ENCODE data around the gene ITPKC. TPM values are rescaled to one million over a fixed set of nuclear protein-coding genes. Genes with fewer than 3 reads are reported as not detected.

ITPKC gene
- total and polyA plus RNA-seq, 10 of the 15 experiments (the other 5 are each of a cell fraction or from before 2014, with no cell fraction given) = 0.03 to 6.4 (median 3.5) TPM

DNA sequence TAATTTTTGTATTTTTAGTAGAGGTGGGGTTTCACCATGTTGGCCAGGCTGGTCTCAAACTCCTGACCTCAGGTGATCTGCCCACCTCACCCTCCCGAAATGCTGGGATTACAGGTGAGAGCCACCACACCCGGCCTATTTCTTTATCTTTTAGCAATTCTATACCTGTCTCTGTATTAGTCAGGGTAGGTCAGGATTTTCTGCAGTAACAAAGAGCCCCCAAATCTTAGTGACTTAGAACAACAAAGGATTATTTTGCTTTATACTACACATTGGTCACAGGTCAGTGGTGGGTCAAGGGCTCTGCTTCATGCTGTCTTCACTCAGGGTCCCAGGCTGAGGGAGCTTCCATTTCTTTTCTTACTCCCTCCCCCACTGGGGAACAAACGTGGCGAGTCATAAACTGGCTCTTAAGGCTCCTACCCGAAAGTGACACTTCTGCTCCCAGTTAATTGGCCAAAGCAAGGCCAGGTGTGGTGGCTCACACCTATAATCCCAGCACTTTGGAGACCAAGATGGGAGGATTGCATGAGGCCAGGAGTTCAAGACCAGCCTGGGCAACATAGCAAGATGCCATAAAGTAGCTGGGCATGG lies 6.8 kb downstream of the ITPKC start:
- DNase-seq (ENCODE audit: low read depth, low spot score) = no peak
- Histone ChIP-seq H3K79me2 (ENCODE audit: control insufficient read depth, insufficient read depth, low read length) (peaks cover 9% of the 10 kb centered on the region), H3K4me3 (no peak overlapping the region), H3K9me3 (replicated peaks; ENCODE audit: control insufficient read depth, insufficient read depth, low read length) (no peaks in the 10 kb centered on the region), H3K27ac (ENCODE audit: control insufficient read depth, insufficient read depth) (no peak overlapping the region), H3K27me3 (replicated peaks in 1 of 2; ENCODE audit: control insufficient read depth in 2 of 2, insufficient read depth in 2 of 2, low read length in 1 of 2) (no peaks in the 10 kb centered on the region), H4K20me1 (ENCODE audit: control insufficient read depth, insufficient read depth) (no peaks in the 10 kb centered on the region), H2AFZ (ENCODE audit: control insufficient read depth, low read depth, low read length) (no peak overlapping the region), H3K36me3 (ENCODE audit: control insufficient read depth in 2 of 2, insufficient read depth in 2 of 2, low read length in 1 of 2) (no peaks in the 10 kb centered on the region; a peak in 3 of 4 replicates), H3K9ac (ENCODE audit: control insufficient read depth, insufficient read depth, low read length) (no peak overlapping the region), H3K4me1 (ENCODE audit: control insufficient read depth, insufficient read depth, low read length) (peaks cover 11% of the 10 kb centered on the region), H3K4me2 (ENCODE audit: control insufficient read depth, insufficient read depth) (no peak overlapping the region)
- TF ChIP-seq, protein P1, sequence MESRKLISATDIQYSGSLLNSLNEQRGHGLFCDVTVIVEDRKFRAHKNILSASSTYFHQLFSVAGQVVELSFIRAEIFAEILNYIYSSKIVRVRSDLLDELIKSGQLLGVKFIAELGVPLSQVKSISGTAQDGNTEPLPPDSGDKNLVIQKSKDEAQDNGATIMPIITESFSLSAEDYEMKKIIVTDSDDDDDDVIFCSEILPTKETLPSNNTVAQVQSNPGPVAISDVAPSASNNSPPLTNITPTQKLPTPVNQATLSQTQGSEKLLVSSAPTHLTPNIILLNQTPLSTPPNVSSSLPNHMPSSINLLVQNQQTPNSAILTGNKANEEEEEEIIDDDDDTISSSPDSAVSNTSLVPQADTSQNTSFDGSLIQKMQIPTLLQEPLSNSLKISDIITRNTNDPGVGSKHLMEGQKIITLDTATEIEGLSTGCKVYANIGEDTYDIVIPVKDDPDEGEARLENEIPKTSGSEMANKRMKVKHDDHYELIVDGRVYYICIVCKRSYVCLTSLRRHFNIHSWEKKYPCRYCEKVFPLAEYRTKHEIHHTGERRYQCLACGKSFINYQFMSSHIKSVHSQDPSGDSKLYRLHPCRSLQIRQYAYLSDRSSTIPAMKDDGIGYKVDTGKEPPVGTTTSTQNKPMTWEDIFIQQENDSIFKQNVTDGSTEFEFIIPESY (IDR thresholded peaks at IDR 0.05) = no peak
- TF ChIP-seq HCFC1 (IDR thresholded peaks at IDR 0.05; ENCODE audit: low read length) (no peak), POLR2AphosphoS5 (IDR thresholded peaks at IDR 0.05; ENCODE audit: low read length) (no peak), POLR2A (IDR thresholded peaks at IDR 0.05; ENCODE audit: low read depth, low read length) (no peak), BCL11A (IDR thresholded peaks at IDR 0.05; ENCODE audit: low read depth, low read length) (no peak), TCF7 (IDR thresholded peaks at IDR 0.05; ENCODE audit: borderline replicate concordance) (no peak), JUNB (IDR thresholded peaks at IDR 0.05) (no peak), ETV6 (conservative IDR thresholded peaks at IDR 0.05 in 1 of 2, IDR thresholded peaks at IDR 0.05 in 1 of 2; ENCODE audit: borderline replicate concordance in 1 of 2, low read depth in 1 of 2) (no peak), EP300 (IDR thresholded peaks at IDR 0.05; ENCODE audit: borderline replicate concordance in 1 of 2, control insufficient read depth in 1 of 2, low read depth in 2 of 2, low read length in 2 of 2) (no peak)
- TF ChIP-seq, protein P2, sequence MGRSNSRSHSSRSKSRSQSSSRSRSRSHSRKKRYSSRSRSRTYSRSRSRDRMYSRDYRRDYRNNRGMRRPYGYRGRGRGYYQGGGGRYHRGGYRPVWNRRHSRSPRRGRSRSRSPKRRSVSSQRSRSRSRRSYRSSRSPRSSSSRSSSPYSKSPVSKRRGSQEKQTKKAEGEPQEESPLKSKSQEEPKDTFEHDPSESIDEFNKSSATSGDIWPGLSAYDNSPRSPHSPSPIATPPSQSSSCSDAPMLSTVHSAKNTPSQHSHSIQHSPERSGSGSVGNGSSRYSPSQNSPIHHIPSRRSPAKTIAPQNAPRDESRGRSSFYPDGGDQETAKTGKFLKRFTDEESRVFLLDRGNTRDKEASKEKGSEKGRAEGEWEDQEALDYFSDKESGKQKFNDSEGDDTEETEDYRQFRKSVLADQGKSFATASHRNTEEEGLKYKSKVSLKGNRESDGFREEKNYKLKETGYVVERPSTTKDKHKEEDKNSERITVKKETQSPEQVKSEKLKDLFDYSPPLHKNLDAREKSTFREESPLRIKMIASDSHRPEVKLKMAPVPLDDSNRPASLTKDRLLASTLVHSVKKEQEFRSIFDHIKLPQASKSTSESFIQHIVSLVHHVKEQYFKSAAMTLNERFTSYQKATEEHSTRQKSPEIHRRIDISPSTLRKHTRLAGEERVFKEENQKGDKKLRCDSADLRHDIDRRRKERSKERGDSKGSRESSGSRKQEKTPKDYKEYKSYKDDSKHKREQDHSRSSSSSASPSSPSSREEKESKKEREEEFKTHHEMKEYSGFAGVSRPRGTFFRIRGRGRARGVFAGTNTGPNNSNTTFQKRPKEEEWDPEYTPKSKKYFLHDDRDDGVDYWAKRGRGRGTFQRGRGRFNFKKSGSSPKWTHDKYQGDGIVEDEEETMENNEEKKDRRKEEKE (IDR thresholded peaks at IDR 0.05) = no peak
- TF ChIP-seq, protein P3, sequence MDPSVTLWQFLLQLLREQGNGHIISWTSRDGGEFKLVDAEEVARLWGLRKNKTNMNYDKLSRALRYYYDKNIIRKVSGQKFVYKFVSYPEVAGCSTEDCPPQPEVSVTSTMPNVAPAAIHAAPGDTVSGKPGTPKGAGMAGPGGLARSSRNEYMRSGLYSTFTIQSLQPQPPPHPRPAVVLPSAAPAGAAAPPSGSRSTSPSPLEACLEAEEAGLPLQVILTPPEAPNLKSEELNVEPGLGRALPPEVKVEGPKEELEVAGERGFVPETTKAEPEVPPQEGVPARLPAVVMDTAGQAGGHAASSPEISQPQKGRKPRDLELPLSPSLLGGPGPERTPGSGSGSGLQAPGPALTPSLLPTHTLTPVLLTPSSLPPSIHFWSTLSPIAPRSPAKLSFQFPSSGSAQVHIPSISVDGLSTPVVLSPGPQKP (IDR thresholded peaks at IDR 0.05; ENCODE audit: low read depth, low read length) = no peak
- TF ChIP-seq, protein P4, sequence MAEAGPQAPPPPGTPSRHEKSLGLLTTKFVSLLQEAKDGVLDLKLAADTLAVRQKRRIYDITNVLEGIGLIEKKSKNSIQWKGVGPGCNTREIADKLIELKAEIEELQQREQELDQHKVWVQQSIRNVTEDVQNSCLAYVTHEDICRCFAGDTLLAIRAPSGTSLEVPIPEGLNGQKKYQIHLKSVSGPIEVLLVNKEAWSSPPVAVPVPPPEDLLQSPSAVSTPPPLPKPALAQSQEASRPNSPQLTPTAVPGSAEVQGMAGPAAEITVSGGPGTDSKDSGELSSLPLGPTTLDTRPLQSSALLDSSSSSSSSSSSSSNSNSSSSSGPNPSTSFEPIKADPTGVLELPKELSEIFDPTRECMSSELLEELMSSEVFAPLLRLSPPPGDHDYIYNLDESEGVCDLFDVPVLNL (IDR thresholded peaks at IDR 0.05; ENCODE audit: low read depth, low read length) = no peak
- 98% methylated on average over 5 of the region's 5 CpGs for WGBS (ENCODE audit: insufficient coverage, insufficient replicate concordance, low lambda C conversion rate, missing lambda C conversion rate)
- ChIA-PET RAD21 (ENCODE audit: unreplicated experiment) (interaction anchor here (1.3 kb wide), 1 partner anchor 31 kb away, joined by 3 read pairs; no protein-coding TSS in a partner anchor), CTCF (no interaction called here), POLR2A (no interaction called here), SMC1A (ENCODE audit: uncharacterized antibody, unreplicated experiment) (no interaction called here)
- BruUV-seq (replicated peaks) = no TSS peak
- ATAC-seq = no peak
- intact Hi-C loops (cut with micrococcal nuclease; ENCODE audit: unreplicated experiment) (no loop called here), in situ Hi-C loops (cut with MboI) (no loop called here)
- FAIRE-seq = no peak

All from GM12878 (cell line).